Measurements from ENCODE around the gene UQCRH. TPM values are rescaled to one million over a fixed set of nuclear protein-coding genes. Genes with fewer than 3 reads are reported as not detected.
A peak's percentile ranks its signal among the peaks of the same experiment; 100 is the strongest.

Gene UQCRH
- polyA plus RNA-seq, 1 donor: 357 TPM

- Histone ChIP-seq H3K4me3 (ENCODE audit: low read length) (no peak overlapping the region), H3K36me3 (ENCODE audit: control insufficient read depth, insufficient read depth, low read length) (peaks cover 50% of the 10 kb centered on the region), H3K4me1 (ENCODE audit: control insufficient read depth, insufficient read depth, low read length) (peaks cover 2% of the 10 kb centered on the region), H3K9me3 (ENCODE audit: control insufficient read depth, low read depth, low read length) (no peaks in the 10 kb centered on the region), H3K27me3 (ENCODE audit: control insufficient read depth, insufficient read depth, low read length) (no peaks in the 10 kb centered on the region), H3K27ac (ENCODE audit: low read length) (no peak overlapping the region)
- WGBS (ENCODE audit: insufficient coverage, low lambda C conversion rate): no CpG with 5 or more reads among the region's 2 CpGs
- no peak for DNase-seq
Measured at GRCh38 chr1:46295306-46295705, 8.2 kb upstream of the UQCRH start.

GRCh38 chr1:46298387-46298786, 5.1 kb upstream of the UQCRH start:
- Histone ChIP-seq H3K4me1 (ENCODE audit: control insufficient read depth, insufficient read depth, low read length) (peaks cover 12% of the 10 kb centered on the region), H3K9me3 (ENCODE audit: control insufficient read depth, low read depth, low read length) (no peaks in the 10 kb centered on the region), H3K27ac (ENCODE audit: low read length) (no peak overlapping the region), H3K4me3 (ENCODE audit: low read length) (no peak overlapping the region), H3K27me3 (ENCODE audit: control insufficient read depth, insufficient read depth, low read length) (no peaks in the 10 kb centered on the region), H3K36me3 (ENCODE audit: control insufficient read depth, insufficient read depth, low read length) (peaks cover 42% of the 10 kb centered on the region)
- DNase-seq: no peak

GRCh38 chr1:46300673-46301405, 2.7 kb upstream of the UQCRH start:
- Histone ChIP-seq H3K27me3 (ENCODE audit: control insufficient read depth, insufficient read depth, low read length) (no peaks in the 10 kb centered on the region), H3K27ac (ENCODE audit: low read length) (peak overlapping the region; percentile 98), H3K4me1 (ENCODE audit: control insufficient read depth, insufficient read depth, low read length) (peaks cover 18% of the 10 kb centered on the region), H3K4me3 (ENCODE audit: low read length) (peak overlapping the region; percentile 90), H3K36me3 (ENCODE audit: control insufficient read depth, insufficient read depth, low read length) (peaks cover 19% of the 10 kb centered on the region), H3K9me3 (ENCODE audit: control insufficient read depth, low read depth, low read length) (no peaks in the 10 kb centered on the region)
- WGBS (ENCODE audit: insufficient coverage, low lambda C conversion rate): 57% methylated on average over 3 of the region's 6 CpGs
- DNase-seq: peak in 1 of 2 donors; percentile 27

- 33% methylated on average over 1 of the region's 17 CpGs for WGBS (ENCODE audit: insufficient coverage, low lambda C conversion rate)
- DNase-seq: no peak
- H3K27ac ChIP-seq (ENCODE audit: low read length): peak overlapping the region; percentile 98
Measured at GRCh38 chr1:46301406-46301807, 2.1 kb upstream of the UQCRH start.

DNA sequence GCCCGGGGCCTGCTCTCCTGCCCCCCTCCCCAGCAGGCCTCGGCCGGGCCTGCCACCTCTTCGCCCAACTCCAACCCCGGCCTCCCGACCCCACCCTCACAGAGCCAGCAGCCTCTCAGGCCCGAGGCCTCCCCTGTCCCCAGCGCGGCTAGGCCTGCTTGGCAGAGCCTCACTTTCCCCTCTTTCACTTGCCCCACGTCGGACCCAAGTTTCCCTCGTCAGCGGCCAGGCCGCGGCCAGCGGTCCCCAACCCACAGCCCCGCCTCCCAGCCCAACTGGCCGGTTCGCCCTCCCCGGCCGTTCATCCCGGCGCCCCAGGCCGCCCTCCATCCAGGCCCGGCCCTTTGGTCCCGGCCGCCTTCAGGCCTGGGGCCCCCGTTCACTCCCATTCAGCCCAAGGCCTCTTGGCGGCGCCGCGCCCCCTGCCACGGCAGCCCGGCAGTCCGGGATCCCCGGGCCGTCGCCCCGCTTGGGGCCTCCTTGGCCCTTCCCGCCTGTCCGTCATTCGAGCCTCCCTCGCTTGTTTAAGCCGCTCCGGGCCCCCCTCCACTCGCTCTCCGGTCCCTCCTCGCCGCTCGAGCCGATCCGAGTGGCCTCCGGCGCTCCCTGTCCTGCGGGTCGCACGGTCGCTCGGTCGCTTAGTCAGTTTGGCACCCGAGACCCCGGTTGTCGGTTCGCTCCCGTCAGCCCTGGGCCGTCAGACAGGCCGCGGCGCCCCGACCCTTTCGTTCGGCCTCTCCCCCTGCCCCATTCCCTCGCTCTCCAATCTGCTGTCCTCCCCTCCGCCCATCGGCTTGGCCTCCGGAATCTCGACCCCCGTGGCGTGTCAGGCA, 1.5 kb upstream of the UQCRH start:
- Histone ChIP-seq H3K27me3 (ENCODE audit: control insufficient read depth, insufficient read depth, low read length) (no peaks in the 10 kb centered on the region), H3K36me3 (ENCODE audit: control insufficient read depth, insufficient read depth, low read length) (peaks cover 10% of the 10 kb centered on the region), H3K4me1 (ENCODE audit: control insufficient read depth, insufficient read depth, low read length) (peaks cover 18% of the 10 kb centered on the region), H3K9me3 (ENCODE audit: control insufficient read depth, low read depth, low read length) (no peaks in the 10 kb centered on the region), H3K4me3 (ENCODE audit: low read length) (peak overlapping the region; percentile 90), H3K27ac (ENCODE audit: low read length) (peak overlapping the region; percentile 98)
- DNase-seq: peak; percentile 47 to 85
- WGBS (ENCODE audit: insufficient coverage, low lambda C conversion rate): no CpG with 5 or more reads among the region's 79 CpGs

More at GRCh38 chr1:46301406-46301807, 2.1 kb upstream of the UQCRH start:
- Histone ChIP-seq H3K4me1 (ENCODE audit: control insufficient read depth, insufficient read depth, low read length) (peaks cover 18% of the 10 kb centered on the region), H3K36me3 (ENCODE audit: control insufficient read depth, insufficient read depth, low read length) (peaks cover 16% of the 10 kb centered on the region), H3K27me3 (ENCODE audit: control insufficient read depth, insufficient read depth, low read length) (no peaks in the 10 kb centered on the region), H3K9me3 (ENCODE audit: control insufficient read depth, low read depth, low read length) (no peaks in the 10 kb centered on the region), H3K4me3 (ENCODE audit: low read length) (peak overlapping the region; percentile 90)

GRCh38 chr1:46302641-46303037, 859 bp upstream of the UQCRH start:
- Histone ChIP-seq H3K36me3 (ENCODE audit: control insufficient read depth, insufficient read depth, low read length) (peaks cover 8% of the 10 kb centered on the region), H3K4me3 (ENCODE audit: low read length) (peak overlapping the region; percentile 90), H3K9me3 (ENCODE audit: control insufficient read depth, low read depth, low read length) (no peaks in the 10 kb centered on the region), H3K27me3 (ENCODE audit: control insufficient read depth, insufficient read depth, low read length) (no peaks in the 10 kb centered on the region), H3K4me1 (ENCODE audit: control insufficient read depth, insufficient read depth, low read length) (peaks cover 18% of the 10 kb centered on the region), H3K27ac (ENCODE audit: low read length) (peak overlapping the region; percentile 98)
- DNase-seq: peak in 1 of 2 donors; percentile 79
- WGBS (ENCODE audit: insufficient coverage, low lambda C conversion rate): no CpG with 5 or more reads among the region's 32 CpGs

GRCh38 chr1:46303872-46304326, 401 bp downstream of the UQCRH start:
- H3K36me3 ChIP-seq (ENCODE audit: control insufficient read depth, insufficient read depth, low read length): peaks cover 8% of the 10 kb centered on the region
- no peaks in the 10 kb centered on the region for H3K9me3 ChIP-seq (ENCODE audit: control insufficient read depth, low read depth, low read length)
- WGBS (ENCODE audit: insufficient coverage, low lambda C conversion rate): no CpG with 5 or more reads among the region's 14 CpGs
- peak overlapping the region; percentile 98 for H3K27ac ChIP-seq (ENCODE audit: low read length)
- H3K27me3 ChIP-seq (ENCODE audit: control insufficient read depth, insufficient read depth, low read length): no peaks in the 10 kb centered on the region
- DNase-seq: no peak
- peaks cover 18% of the 10 kb centered on the region for H3K4me1 ChIP-seq (ENCODE audit: control insufficient read depth, insufficient read depth, low read length)
- H3K4me3 ChIP-seq (ENCODE audit: low read length): peak overlapping the region; percentile 90

GRCh38 chr1:46306159-46306530, 2.6 kb downstream of the UQCRH start:
- 94% methylated on average over 2 of the region's 8 CpGs for WGBS (ENCODE audit: insufficient coverage, low lambda C conversion rate)
- no peak for DNase-seq
- Histone ChIP-seq H3K27ac (ENCODE audit: low read length) (no peak overlapping the region), H3K36me3 (ENCODE audit: control insufficient read depth, insufficient read depth, low read length) (peaks cover 25% of the 10 kb centered on the region), H3K9me3 (ENCODE audit: control insufficient read depth, low read depth, low read length) (no peaks in the 10 kb centered on the region), H3K27me3 (ENCODE audit: control insufficient read depth, insufficient read depth, low read length) (no peaks in the 10 kb centered on the region), H3K4me1 (ENCODE audit: control insufficient read depth, insufficient read depth, low read length) (peaks cover 8% of the 10 kb centered on the region), H3K4me3 (ENCODE audit: low read length) (no peak overlapping the region)

- no peak overlapping the region for H3K27ac ChIP-seq (ENCODE audit: low read length)
- peaks cover 55% of the 10 kb centered on the region for H3K36me3 ChIP-seq (ENCODE audit: control insufficient read depth, insufficient read depth, low read length)
- H3K27me3 ChIP-seq (ENCODE audit: control insufficient read depth, insufficient read depth, low read length): no peaks in the 10 kb centered on the region
- no peaks in the 10 kb centered on the region for H3K9me3 ChIP-seq (ENCODE audit: control insufficient read depth, low read depth, low read length)
- H3K4me3 ChIP-seq (ENCODE audit: low read length): no peak overlapping the region
- WGBS (ENCODE audit: insufficient coverage, low lambda C conversion rate): no CpG with 5 or more reads among the region's 16 CpGs
- peaks cover 4% of the 10 kb centered on the region for H3K4me1 ChIP-seq (ENCODE audit: control insufficient read depth, insufficient read depth, low read length)
- DNase-seq: no peak
Measured at GRCh38 chr1:46309401-46310159, 6.1 kb downstream of the UQCRH start.

- H3K36me3 ChIP-seq (ENCODE audit: control insufficient read depth, insufficient read depth, low read length): peaks cover 60% of the 10 kb centered on the region
Measured at GRCh38 chr1:46310321-46310720, 6.8 kb downstream of the UQCRH start.

More at GRCh38 chr1:46310321-46310720, 6.8 kb downstream of the UQCRH start:
- H3K27me3 ChIP-seq (ENCODE audit: control insufficient read depth, insufficient read depth, low read length): no peaks in the 10 kb centered on the region
- no peak overlapping the region for H3K27ac ChIP-seq (ENCODE audit: low read length)
- no peak overlapping the region for H3K4me3 ChIP-seq (ENCODE audit: low read length)
- H3K9me3 ChIP-seq (ENCODE audit: control insufficient read depth, low read depth, low read length): no peaks in the 10 kb centered on the region
- 100% methylated on average over 1 of the region's 4 CpGs for WGBS (ENCODE audit: insufficient coverage, low lambda C conversion rate)
- H3K4me1 ChIP-seq (ENCODE audit: control insufficient read depth, insufficient read depth, low read length): no peaks in the 10 kb centered on the region
- DNase-seq: no peak
